ENCODE data around the gene ZNF688. TPM values are rescaled to one million over a fixed set of nuclear protein-coding genes. Genes with fewer than 3 reads are reported as not detected.
"Not testable (repeated sequence)": the region's sequence is repeated elsewhere in the genome, so short reads cannot be mapped to it uniquely, and the experiment has no call there.

ZNF688 gene
- total and polyA plus RNA-seq, 2 experiments from 2014 or later: 10.4 to 14.7 TPM

DNA sequence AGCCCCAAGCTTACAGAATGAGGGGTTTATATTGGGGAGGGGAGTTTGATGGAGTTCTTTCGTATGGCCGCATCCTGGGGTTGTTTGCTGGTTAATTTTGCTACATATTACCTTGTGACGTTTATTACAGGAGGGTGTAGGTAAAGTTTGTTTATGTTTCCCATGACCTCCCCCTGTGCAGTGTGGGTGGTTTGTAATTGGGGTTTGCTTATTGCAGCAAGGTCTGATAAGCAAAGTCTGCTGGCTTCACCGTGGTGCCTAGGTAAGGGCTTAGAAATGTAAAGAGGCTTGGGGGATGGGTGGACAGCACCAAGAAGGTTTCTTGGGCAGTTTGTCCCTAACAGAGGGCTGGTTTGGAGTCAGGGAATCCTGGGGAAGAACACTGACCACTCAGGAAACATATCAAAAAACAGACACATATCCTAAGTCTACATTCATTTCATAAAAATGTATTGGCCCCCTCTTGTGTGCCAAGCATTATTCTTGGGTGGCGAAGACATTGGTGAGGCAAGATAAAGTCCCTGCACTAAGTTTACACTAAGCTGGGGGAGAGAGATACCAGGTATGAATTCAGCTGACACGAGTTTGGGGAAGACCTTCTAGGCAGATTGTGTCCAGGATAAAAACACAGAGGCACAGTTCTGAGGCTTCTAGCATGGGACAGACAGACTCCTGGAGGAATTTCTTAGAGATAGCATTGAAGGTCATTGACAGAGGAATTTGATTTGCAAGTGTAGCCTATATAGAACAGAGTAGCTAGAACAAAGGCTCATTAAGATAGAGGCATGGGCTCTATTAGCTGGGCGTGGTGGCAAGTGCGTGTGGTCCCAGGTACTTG lies 22.9 kb downstream of the ZNF688 start:
- WGBS, 2 experiments (ENCODE audit: low coverage in 1 of 2, low lambda C conversion rate in 2 of 2, missing lambda C conversion rate in 2 of 2): 74% methylated on average over 8 of the region's 8 CpGs
- H3K27ac ChIP-seq: no peak overlapping the region
- H3K79me2 ChIP-seq (ENCODE audit: insufficient read depth): 0 out of 2 replicates have a peak, but pooled peaks cover under 1% of the 10 kb centered on the region
- no peak for TF ChIP-seq EZH2phosphoT487 (IDR thresholded peaks at IDR 0.05; ENCODE audit: insufficient read depth, low read depth)
- no peak overlapping the region for H2AFZ ChIP-seq
- H3K9me2 ChIP-seq (ENCODE audit: insufficient read depth): no peaks in the 10 kb centered on the region
- H3K36me3 ChIP-seq (ENCODE audit: low read depth): no peaks in the 10 kb centered on the region
- no peaks in the 10 kb centered on the region for H3F3A ChIP-seq (ENCODE audit: insufficient read depth)
- no peak overlapping the region for H3K9ac ChIP-seq
- no peaks in the 10 kb centered on the region for H3K4me1 ChIP-seq (ENCODE audit: insufficient read depth)
- no peaks in the 10 kb centered on the region for H3K27me3 ChIP-seq (replicated peaks; ENCODE audit: insufficient read depth)
- no peaks in the 10 kb centered on the region for H4K20me1 ChIP-seq (ENCODE audit: insufficient read depth)
- H3K9me3 ChIP-seq (ENCODE audit: low read depth): no peaks in the 10 kb centered on the region
- in situ Hi-C loops (cut with MboI): no loop called here
- no peak overlapping the region for H3K4me3 ChIP-seq
- no peak overlapping the region for H3K4me2 ChIP-seq (ENCODE audit: unreplicated experiment)
- no peak for DNase-seq

- peaks cover 5% of the 10 kb centered on the region; the same call in 1 of the 2 replicates for H3K4me1 ChIP-seq (ENCODE audit: insufficient read depth)
- no peaks in the 10 kb centered on the region for H4K20me1 ChIP-seq (ENCODE audit: insufficient read depth)
- no peak overlapping the region for H2AFZ ChIP-seq
- no peak for TF ChIP-seq EZH2 (IDR thresholded peaks at IDR 0.05; ENCODE audit: insufficient read depth, poor library complexity, severe bottlenecking)
- TF ChIP-seq EZH2phosphoT487 (IDR thresholded peaks at IDR 0.05; ENCODE audit: insufficient read depth, low read depth): no peak
- H3F3A ChIP-seq (ENCODE audit: insufficient read depth): no peaks in the 10 kb centered on the region
- no peaks in the 10 kb centered on the region for H3K9me2 ChIP-seq (ENCODE audit: insufficient read depth)
- WGBS, 2 experiments (ENCODE audit: low coverage in 1 of 2, low lambda C conversion rate in 2 of 2, missing lambda C conversion rate in 2 of 2): 85 to 88% methylated on average over 8 of the region's 8 CpGs
- H3K27me3 ChIP-seq (replicated peaks; ENCODE audit: insufficient read depth): no peaks in the 10 kb centered on the region
- H3K79me2 ChIP-seq (ENCODE audit: insufficient read depth): no peaks in the 10 kb centered on the region
- no peaks in the 10 kb centered on the region for H3K36me3 ChIP-seq (ENCODE audit: low read depth)
- no peak overlapping the region for H3K4me3 ChIP-seq
- no peaks in the 10 kb centered on the region for H3K9me3 ChIP-seq (ENCODE audit: low read depth)
- no peak overlapping the region for H3K9ac ChIP-seq
- no peak overlapping the region for H3K4me2 ChIP-seq (ENCODE audit: unreplicated experiment)
- no peak for DNase-seq
- in situ Hi-C loops (cut with MboI): no loop called here
- H3K27ac ChIP-seq: no peak overlapping the region
Observed at GRCh38 chr16:30546115-30546514, 25.4 kb downstream of the ZNF688 start.

DNA sequence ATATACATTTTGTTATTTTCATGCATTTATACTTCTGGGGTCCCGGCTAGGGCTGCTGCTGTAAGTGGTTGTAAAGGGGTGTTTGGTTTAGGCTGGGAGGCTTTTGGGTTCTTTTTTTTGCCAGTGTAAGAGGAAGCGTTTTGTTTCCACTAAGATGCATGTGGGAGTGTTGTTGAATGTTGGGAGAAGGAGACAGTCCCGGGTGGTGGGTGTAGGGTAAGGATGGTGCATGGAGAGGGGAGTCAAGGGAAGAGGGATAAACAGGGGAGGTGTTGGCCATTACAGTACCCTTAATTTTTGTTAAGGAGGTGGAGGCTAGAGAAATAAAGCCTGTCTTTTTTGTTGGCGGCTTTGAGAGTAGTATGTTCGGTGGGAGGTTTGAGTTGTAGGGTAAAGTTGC lies 28.4 kb downstream of the ZNF688 start:
- in situ Hi-C loops (cut with MboI): no loop called here
- Histone ChIP-seq H3K36me3 (ENCODE audit: low read depth) (no peaks in the 10 kb centered on the region), H3K4me2 (ENCODE audit: unreplicated experiment) (no peak overlapping the region), H4K20me1 (ENCODE audit: insufficient read depth) (no peaks in the 10 kb centered on the region), H3K9ac (no peak overlapping the region), H2AFZ (no peak overlapping the region), H3K4me3 (no peak overlapping the region), H3K9me2 (ENCODE audit: insufficient read depth) (no peaks in the 10 kb centered on the region), H3K27me3 (replicated peaks; ENCODE audit: insufficient read depth) (no peaks in the 10 kb centered on the region), H3K9me3 (ENCODE audit: low read depth) (no peaks in the 10 kb centered on the region), H3K27ac (no peak overlapping the region), H3F3A (ENCODE audit: insufficient read depth) (no peaks in the 10 kb centered on the region), H3K79me2 (ENCODE audit: insufficient read depth) (no peaks in the 10 kb centered on the region), H3K4me1 (ENCODE audit: insufficient read depth) (peaks cover 5% of the 10 kb centered on the region; the same call in 1 of the 2 replicates)
- TF ChIP-seq EZH2 (IDR thresholded peaks at IDR 0.05; ENCODE audit: insufficient read depth, poor library complexity, severe bottlenecking) (no peak), EZH2phosphoT487 (IDR thresholded peaks at IDR 0.05; ENCODE audit: insufficient read depth, low read depth) (no peak)
- no peak for DNase-seq
- WGBS, 2 experiments (ENCODE audit: low coverage in 1 of 2, low lambda C conversion rate in 2 of 2, missing lambda C conversion rate in 2 of 2): 80% methylated on average over 5 of the region's 5 CpGs

DNA sequence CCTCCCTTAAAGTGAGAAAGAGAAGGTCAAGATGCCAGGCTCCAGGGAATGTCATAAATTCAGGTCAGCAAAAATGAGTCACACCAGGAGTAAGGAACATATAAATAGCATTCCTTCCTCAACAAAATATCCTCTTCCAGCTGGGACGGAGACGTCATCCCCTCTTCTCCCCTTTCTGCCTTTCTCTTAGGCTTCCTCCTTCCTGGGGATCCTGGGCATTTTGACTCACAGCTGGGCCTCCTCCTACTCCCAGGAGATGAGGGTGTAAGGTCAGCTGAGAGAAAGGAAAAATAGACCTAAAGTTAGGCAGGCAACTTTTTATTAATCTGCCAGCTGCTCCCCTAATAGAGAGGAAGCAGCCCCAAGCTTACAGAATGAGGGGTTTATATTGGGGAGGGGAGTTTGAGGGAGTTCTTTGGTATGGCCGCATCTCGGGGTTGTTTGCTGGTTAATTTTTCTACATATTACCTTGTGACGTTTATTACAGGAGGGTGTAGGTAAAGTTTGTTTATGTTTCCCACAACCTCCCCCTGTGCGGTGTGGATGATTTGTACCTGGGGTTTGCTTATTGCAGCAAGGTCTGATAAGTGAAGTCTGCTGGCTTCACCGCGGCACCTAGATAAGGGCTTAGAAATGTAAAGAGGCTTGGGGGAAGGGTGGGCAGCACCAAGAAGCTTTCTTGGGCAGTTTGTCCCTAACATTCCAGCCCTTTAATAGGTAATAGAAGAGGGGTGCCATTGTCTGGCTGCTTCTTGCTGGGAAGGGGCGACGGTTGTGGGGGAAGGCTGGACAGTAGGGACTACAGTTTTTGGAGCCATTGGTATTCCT lies 29.8 kb downstream of the ZNF688 start:
- no peaks in the 10 kb centered on the region for H3K36me3 ChIP-seq (ENCODE audit: low read depth)
- no peaks in the 10 kb centered on the region for H3K9me2 ChIP-seq (ENCODE audit: insufficient read depth)
- peaks cover 5% of the 10 kb centered on the region; the same call in 1 of the 2 replicates for H3K4me1 ChIP-seq (ENCODE audit: insufficient read depth)
- peak overlapping the region; percentile 53 for H2AFZ ChIP-seq
- H3F3A ChIP-seq (ENCODE audit: insufficient read depth): no peaks in the 10 kb centered on the region
- H3K9me3 ChIP-seq (ENCODE audit: low read depth): no peaks in the 10 kb centered on the region
- H3K79me2 ChIP-seq (ENCODE audit: insufficient read depth): no peaks in the 10 kb centered on the region
- no peak overlapping the region for H3K9ac ChIP-seq
- no peaks in the 10 kb centered on the region for H3K27me3 ChIP-seq (replicated peaks; ENCODE audit: insufficient read depth)
- H4K20me1 ChIP-seq (ENCODE audit: insufficient read depth): no peaks in the 10 kb centered on the region
- H3K4me2 ChIP-seq (ENCODE audit: unreplicated experiment): no peak overlapping the region
- 32 to 43% methylated on average over 10 of the region's 10 CpGs for whole genome bisulfite sequencing, 2 experiments (ENCODE audit: low coverage in 1 of 2, low lambda C conversion rate in 2 of 2, missing lambda C conversion rate in 2 of 2)
- no peak overlapping the region for H3K4me3 ChIP-seq
- in situ Hi-C loops (cut with MboI): no loop called here
- H3K27ac ChIP-seq: no peak overlapping the region
- TF ChIP-seq EZH2 (IDR thresholded peaks at IDR 0.05; ENCODE audit: insufficient read depth, poor library complexity, severe bottlenecking): no peak
- no peak for TF ChIP-seq EZH2phosphoT487 (IDR thresholded peaks at IDR 0.05; ENCODE audit: insufficient read depth, low read depth)
- peak; percentile 61 for DNase-seq

GRCh38 chr16:30540916-30541464 lies 30.5 kb downstream of the ZNF688 start:
- H3K4me3 ChIP-seq; DNase-seq; H4K20me1 ChIP-seq (ENCODE audit: insufficient read depth); H3K9me3 ChIP-seq (ENCODE audit: low read depth); H3K4me2 ChIP-seq (ENCODE audit: unreplicated experiment); H3K27ac ChIP-seq; H3F3A ChIP-seq (ENCODE audit: insufficient read depth); H3K9ac ChIP-seq; H3K27me3 ChIP-seq (replicated peaks; ENCODE audit: insufficient read depth); in situ Hi-C loops (cut with MboI); H3K79me2 ChIP-seq (ENCODE audit: insufficient read depth); H3K36me3 ChIP-seq (ENCODE audit: low read depth); H3K9me2 ChIP-seq (ENCODE audit: insufficient read depth); H3K4me1 ChIP-seq (ENCODE audit: insufficient read depth): not testable (repeated sequence)
- H2AFZ ChIP-seq: peak overlapping the region; percentile 53; the same call in 1 of the 2 replicates
- 91 to 95% methylated on average over 9 of the region's 9 CpGs for WGBS, 2 experiments (ENCODE audit: low coverage in 1 of 2, low lambda C conversion rate in 2 of 2, missing lambda C conversion rate in 2 of 2)

DNA sequence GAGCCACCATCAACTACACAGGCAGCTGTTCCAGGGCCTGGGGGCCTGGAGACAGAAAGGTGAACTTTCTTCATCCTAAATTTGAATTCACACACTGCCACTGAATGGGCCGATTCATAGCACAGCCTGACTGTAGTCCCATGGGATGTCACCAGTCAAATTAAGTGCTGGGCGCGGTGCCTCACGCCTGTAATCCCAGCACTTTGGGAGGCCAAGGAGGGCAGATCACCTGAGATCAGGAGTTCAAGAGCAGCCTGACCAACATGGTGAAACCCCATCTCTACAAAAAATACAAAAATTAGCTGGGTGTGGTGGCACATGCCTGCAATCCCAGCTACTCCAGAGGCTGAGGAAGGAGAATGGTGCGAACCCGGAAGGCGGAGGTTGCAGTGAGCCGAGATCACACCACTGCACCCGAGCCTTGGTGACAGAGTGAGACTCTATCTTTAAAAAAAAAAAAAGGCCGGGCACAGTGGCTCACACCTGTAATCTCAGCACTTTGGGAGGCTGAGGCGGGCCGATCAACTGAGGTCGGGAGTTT lies 31.5 kb downstream of the ZNF688 start:
- WGBS, 2 experiments (ENCODE audit: low coverage in 1 of 2, low lambda C conversion rate in 2 of 2, missing lambda C conversion rate in 2 of 2): 90 to 93% methylated on average over 13 of the region's 13 CpGs
- H3K27ac ChIP-seq; H3K4me1 ChIP-seq (ENCODE audit: insufficient read depth); H3K4me3 ChIP-seq; H4K20me1 ChIP-seq (ENCODE audit: insufficient read depth); DNase-seq; H2AFZ ChIP-seq; H3K4me2 ChIP-seq (ENCODE audit: unreplicated experiment); H3K9ac ChIP-seq; H3K9me3 ChIP-seq (ENCODE audit: low read depth); H3K36me3 ChIP-seq (ENCODE audit: low read depth); H3K9me2 ChIP-seq (ENCODE audit: insufficient read depth); H3K27me3 ChIP-seq (replicated peaks; ENCODE audit: insufficient read depth); in situ Hi-C loops (cut with MboI); H3F3A ChIP-seq (ENCODE audit: insufficient read depth); H3K79me2 ChIP-seq (ENCODE audit: insufficient read depth): not testable (repeated sequence)
